Endodermal cell (in vitro differentiated cells): ENCODE measurements around the gene AOX1. TPM values are rescaled to one million over a fixed set of nuclear protein-coding genes. Genes with fewer than 3 reads are reported as not detected.

Experiments
- DNase-seq: peaks from one replicate; pipeline ENCODE4 v3.0.0-alpha.2; 2017
- H3K27ac ChIP-seq: 2 replicates; pipeline ENCODE4 v1.5.1; 2013; ENCODE audit warnings: mild to moderate bottlenecking, low read depth, low read length, moderate library complexity
- H3K27me3 ChIP-seq: 2 replicates; pipeline ENCODE4 v1.6.1; 2013; ENCODE audit warnings: mild to moderate bottlenecking, low read length, moderate library complexity; ENCODE audit not compliant: insufficient read depth, control insufficient read depth, poor library complexity, severe bottlenecking
- H3K36me3 ChIP-seq: 2 replicates; pipeline ENCODE4 v1.7.0; 2013; ENCODE audit warnings: mild to moderate bottlenecking, low read length, moderate library complexity; ENCODE audit not compliant: control insufficient read depth, insufficient read depth
- H3K4me1 ChIP-seq: one replicate; pipeline ENCODE4 v1.7.0; 2013; ENCODE audit warnings: low read length; ENCODE audit not compliant: control insufficient read depth, insufficient read depth
- H3K4me3 ChIP-seq: 2 replicates; pipeline ENCODE4 v1.5.1; 2013; ENCODE audit warnings: mild to moderate bottlenecking, low read length, moderate library complexity
- H3K9ac ChIP-seq: 2 replicates; pipeline ENCODE4 v1.6.1; 2013; ENCODE audit warnings: mild to moderate bottlenecking, low read length, moderate library complexity; ENCODE audit not compliant: poor library complexity, severe bottlenecking; ENCODE audit errors: extremely low read depth
- H3K9me3 ChIP-seq: 2 replicates; pipeline ENCODE4 v1.6.1; 2013; ENCODE audit warnings: mild to moderate bottlenecking, low read length, moderate library complexity; ENCODE audit not compliant: control insufficient read depth
- H3K27ac Mint-ChIP-seq: 2 replicates; pipeline ENCODE4 v1.8.0; 2020; ENCODE audit warnings: mixed read lengths
- H3K27me3 Mint-ChIP-seq: 2 replicates; pipeline ENCODE4 v1.8.0; 2021; ENCODE audit warnings: mild to moderate bottlenecking, mixed read lengths; ENCODE audit not compliant: insufficient read depth
- H3K36me3 Mint-ChIP-seq: 2 replicates; pipeline ENCODE4 v1.8.0; 2020; ENCODE audit warnings: low read depth, mixed read lengths
- H3K4me1 Mint-ChIP-seq: 2 replicates; pipeline ENCODE4 v1.8.0; 2020; ENCODE audit warnings: mixed read lengths
- H3K4me3 Mint-ChIP-seq: 2 replicates; pipeline ENCODE4 v1.8.0; 2020; ENCODE audit warnings: mild to moderate bottlenecking, moderate library complexity, mixed read lengths
- H3K9me3 Mint-ChIP-seq: 2 replicates; pipeline ENCODE4 v1.8.0; 2020; ENCODE audit warnings: mild to moderate bottlenecking, mixed read lengths
- WGBS, 2 experiments: methylation state at CpG; one replicate each; pipeline versions ENCODE4 v1.1.5 to v1.1.7; 2013; ENCODE audit warnings: missing lambda C conversion rate in 2 of 2, mixed read lengths in 1 of 2; ENCODE audit not compliant: insufficient coverage in 1 of 2, insufficient read length in 1 of 2; 5-methylcytosine and 5-hydroxymethylcytosine counted together
- total RNA-seq, 2 donors: library from RNA; stranded (reverse); fragmentation: NEBNext Ultra II Directional in 1 of 2; extraction: Animal tissue kit (Norgen Biotek cat#: 25700) in 1 of 2; gene quantifications; 2 replicates in 1 of 2; 3 replicates in 1 of 2; pipeline ENCODE4 v1.2.1, GENCODE V29; 2021
- TF ChIP-seq, protein P1 (sequence below): fragments of 200-600 bp; sonication (generic); conservative IDR thresholded peaks from 2 replicates; pipeline ENCODE4 v1.5.0; 2021; ENCODE audit warnings: antibody characterized with exemption, mild to moderate bottlenecking

The AOX1 gene
- total RNA-seq, 2 donors from 2014 or later = 8.8 to 15.5 TPM

GRCh38 chr2:200578778-200579177, 7.0 kb upstream of the AOX1 start:
- Histone ChIP-seq H3K9me3 (no peaks in the 10 kb centered on the region), H3K4me3 (no peak overlapping the region), H3K27ac (no peak overlapping the region), H3K9ac (no peak overlapping the region), H3K4me1 (no peaks in the 10 kb centered on the region), H3K36me3 (peaks cover 6% of the 10 kb centered on the region), H3K27me3 (no peaks in the 10 kb centered on the region)
- WGBS, 2 experiments = 88% methylated on average over 1 of the region's 1 CpG; no CpG with 5 or more reads in 1 of the 2 experiments
- Mint-ChIP-seq H3K9me3 (no peaks in the 10 kb centered on the region), H3K27ac (no peak overlapping the region), H3K4me3 (no peak overlapping the region), H3K27me3 (no peaks in the 10 kb centered on the region), H3K4me1 (no peaks in the 10 kb centered on the region), H3K36me3 (peaks cover 10% of the 10 kb centered on the region)
- peak; percentile 36 for DNase-seq
- TF ChIP-seq, protein P1, sequence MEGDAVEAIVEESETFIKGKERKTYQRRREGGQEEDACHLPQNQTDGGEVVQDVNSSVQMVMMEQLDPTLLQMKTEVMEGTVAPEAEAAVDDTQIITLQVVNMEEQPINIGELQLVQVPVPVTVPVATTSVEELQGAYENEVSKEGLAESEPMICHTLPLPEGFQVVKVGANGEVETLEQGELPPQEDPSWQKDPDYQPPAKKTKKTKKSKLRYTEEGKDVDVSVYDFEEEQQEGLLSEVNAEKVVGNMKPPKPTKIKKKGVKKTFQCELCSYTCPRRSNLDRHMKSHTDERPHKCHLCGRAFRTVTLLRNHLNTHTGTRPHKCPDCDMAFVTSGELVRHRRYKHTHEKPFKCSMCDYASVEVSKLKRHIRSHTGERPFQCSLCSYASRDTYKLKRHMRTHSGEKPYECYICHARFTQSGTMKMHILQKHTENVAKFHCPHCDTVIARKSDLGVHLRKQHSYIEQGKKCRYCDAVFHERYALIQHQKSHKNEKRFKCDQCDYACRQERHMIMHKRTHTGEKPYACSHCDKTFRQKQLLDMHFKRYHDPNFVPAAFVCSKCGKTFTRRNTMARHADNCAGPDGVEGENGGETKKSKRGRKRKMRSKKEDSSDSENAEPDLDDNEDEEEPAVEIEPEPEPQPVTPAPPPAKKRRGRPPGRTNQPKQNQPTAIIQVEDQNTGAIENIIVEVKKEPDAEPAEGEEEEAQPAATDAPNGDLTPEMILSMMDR = peak; percentile 72

- H3K27ac Mint-ChIP-seq = no peak overlapping the region
- no peak overlapping the region for H3K27ac ChIP-seq
- peaks cover 25% of the 10 kb centered on the region for H3K27me3 Mint-ChIP-seq
- no peak overlapping the region for H3K4me3 Mint-ChIP-seq
- no peaks in the 10 kb centered on the region for H3K9me3 ChIP-seq
- no peak for DNase-seq
- no peaks in the 10 kb centered on the region for H3K4me1 ChIP-seq
- H3K36me3 ChIP-seq = no peaks in the 10 kb centered on the region
- TF ChIP-seq, protein P1 = no peak
- H3K9me3 Mint-ChIP-seq = no peaks in the 10 kb centered on the region
- WGBS, 2 experiments = 95 to 97% methylated on average over 3 of the region's 3 CpGs
- H3K27me3 ChIP-seq = peaks cover 6% of the 10 kb centered on the region
- no peak overlapping the region for H3K9ac ChIP-seq
- H3K36me3 Mint-ChIP-seq = no peaks in the 10 kb centered on the region
- H3K4me1 Mint-ChIP-seq = peaks cover 6% of the 10 kb centered on the region
- H3K4me3 ChIP-seq = no peak overlapping the region
Measured at GRCh38 chr2:200584639-200585038, 1.2 kb upstream of the AOX1 start.

DNA sequence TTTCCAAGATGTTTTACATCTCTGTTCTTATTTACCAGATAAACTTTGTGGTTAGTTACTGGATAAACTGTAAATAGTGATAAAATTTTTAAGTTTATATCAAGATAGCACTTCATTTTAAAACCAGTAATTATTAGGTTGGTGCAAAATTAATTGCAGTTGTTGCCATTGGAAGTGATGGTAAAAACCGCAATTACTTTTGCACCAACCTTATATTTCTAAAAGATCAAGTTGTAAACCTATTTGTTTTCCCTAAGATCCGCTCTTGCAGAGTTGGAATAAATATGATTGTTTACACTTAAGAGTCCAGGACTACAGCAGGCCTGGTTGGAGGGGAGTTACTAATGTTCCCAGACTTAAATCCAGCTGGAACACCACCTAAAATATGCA, 479 bp upstream of the AOX1 start:
- peaks cover 32% of the 10 kb centered on the region for H3K27me3 Mint-ChIP-seq
- no peak for DNase-seq
- H3K9me3 Mint-ChIP-seq = no peaks in the 10 kb centered on the region
- H3K27ac ChIP-seq = no peak overlapping the region
- peaks cover 9% of the 10 kb centered on the region for H3K27me3 ChIP-seq
- H3K4me1 Mint-ChIP-seq = peaks cover 6% of the 10 kb centered on the region
- no peaks in the 10 kb centered on the region for H3K36me3 Mint-ChIP-seq
- TF ChIP-seq, protein P1 = no peak
- H3K36me3 ChIP-seq = no peaks in the 10 kb centered on the region
- peak overlapping the region; percentile 67 for H3K4me3 Mint-ChIP-seq
- H3K4me1 ChIP-seq = no peaks in the 10 kb centered on the region
- 60% methylated on average over 1 of the region's 2 CpGs; no CpG with 5 or more reads in 1 of the 2 experiments for WGBS, 2 experiments
- peak overlapping the region; percentile 34 for H3K9ac ChIP-seq
- no peak overlapping the region for H3K27ac Mint-ChIP-seq
- no peaks in the 10 kb centered on the region for H3K9me3 ChIP-seq
- peak overlapping the region; percentile 85 for H3K4me3 ChIP-seq
